ENCODE measurements around the gene NINL. TPM values are rescaled to one million over a fixed set of nuclear protein-coding genes. Genes with fewer than 3 reads are reported as not detected.
"Not testable (repeated sequence)": the region's sequence is repeated elsewhere in the genome, so short reads cannot be mapped to it uniquely, and the experiment has no call there.

NINL gene
- total RNA-seq, 1 donor, result 8.2 TPM

DNA sequence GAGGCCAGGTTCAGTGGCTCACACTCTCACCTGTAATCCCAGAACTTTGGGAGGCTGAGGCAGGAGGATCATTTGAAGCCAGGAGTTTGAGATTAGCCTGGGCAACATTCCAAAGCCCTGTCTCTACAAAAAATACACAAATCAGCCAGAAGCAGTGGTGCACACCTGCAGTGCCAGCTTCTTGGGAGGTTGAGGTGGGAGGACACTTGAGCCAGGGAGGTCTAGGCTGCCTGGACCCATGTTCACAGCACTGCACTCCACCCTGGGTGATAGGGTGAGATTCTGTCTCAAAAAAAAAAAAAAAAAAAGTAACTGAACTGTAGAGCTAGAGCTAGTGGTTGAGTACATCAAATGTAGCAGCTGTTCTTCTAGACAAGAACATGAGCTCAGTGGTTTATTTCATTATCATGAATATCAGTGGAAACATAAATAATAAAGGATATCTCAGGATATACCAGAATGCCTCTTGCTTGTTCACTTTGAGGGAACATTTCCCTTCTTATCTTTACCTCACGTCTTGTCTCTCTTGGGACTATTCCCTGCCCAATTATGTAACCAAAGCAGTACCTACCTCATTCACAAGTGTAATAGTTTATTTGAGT, 20.9 kb upstream of the NINL start:
- TF ChIP-seq, protein P1, sequence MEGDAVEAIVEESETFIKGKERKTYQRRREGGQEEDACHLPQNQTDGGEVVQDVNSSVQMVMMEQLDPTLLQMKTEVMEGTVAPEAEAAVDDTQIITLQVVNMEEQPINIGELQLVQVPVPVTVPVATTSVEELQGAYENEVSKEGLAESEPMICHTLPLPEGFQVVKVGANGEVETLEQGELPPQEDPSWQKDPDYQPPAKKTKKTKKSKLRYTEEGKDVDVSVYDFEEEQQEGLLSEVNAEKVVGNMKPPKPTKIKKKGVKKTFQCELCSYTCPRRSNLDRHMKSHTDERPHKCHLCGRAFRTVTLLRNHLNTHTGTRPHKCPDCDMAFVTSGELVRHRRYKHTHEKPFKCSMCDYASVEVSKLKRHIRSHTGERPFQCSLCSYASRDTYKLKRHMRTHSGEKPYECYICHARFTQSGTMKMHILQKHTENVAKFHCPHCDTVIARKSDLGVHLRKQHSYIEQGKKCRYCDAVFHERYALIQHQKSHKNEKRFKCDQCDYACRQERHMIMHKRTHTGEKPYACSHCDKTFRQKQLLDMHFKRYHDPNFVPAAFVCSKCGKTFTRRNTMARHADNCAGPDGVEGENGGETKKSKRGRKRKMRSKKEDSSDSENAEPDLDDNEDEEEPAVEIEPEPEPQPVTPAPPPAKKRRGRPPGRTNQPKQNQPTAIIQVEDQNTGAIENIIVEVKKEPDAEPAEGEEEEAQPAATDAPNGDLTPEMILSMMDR (IDR thresholded peaks at IDR 0.05; ENCODE audit: insufficient read depth, low read depth, low read length), result no peak
- DNase-seq (ENCODE audit: low read depth), result peak; percentile 58

GRCh38 chr20:25605148-25605547, 19.8 kb upstream of the NINL start:
- TF ChIP-seq, protein P1 (IDR thresholded peaks at IDR 0.05; ENCODE audit: insufficient read depth, low read depth, low read length), result no peak
- H3K4me3 ChIP-seq (ENCODE audit: low read depth, low read length), result no peak overlapping the region
- DNase-seq (ENCODE audit: low read depth), result peak; percentile 65

More for the DNA sequence above, 20.9 kb upstream of the NINL start:
- no peak overlapping the region for H3K4me3 ChIP-seq (ENCODE audit: low read depth, low read length)

GRCh38 chr20:25604611-25605010, 19.3 kb upstream of the NINL start:
- no peak overlapping the region for H3K4me3 ChIP-seq (ENCODE audit: low read depth, low read length)
- TF ChIP-seq, protein P1 (IDR thresholded peaks at IDR 0.05; ENCODE audit: insufficient read depth, low read depth, low read length), result no peak
- no peak for DNase-seq (ENCODE audit: low read depth)

DNA sequence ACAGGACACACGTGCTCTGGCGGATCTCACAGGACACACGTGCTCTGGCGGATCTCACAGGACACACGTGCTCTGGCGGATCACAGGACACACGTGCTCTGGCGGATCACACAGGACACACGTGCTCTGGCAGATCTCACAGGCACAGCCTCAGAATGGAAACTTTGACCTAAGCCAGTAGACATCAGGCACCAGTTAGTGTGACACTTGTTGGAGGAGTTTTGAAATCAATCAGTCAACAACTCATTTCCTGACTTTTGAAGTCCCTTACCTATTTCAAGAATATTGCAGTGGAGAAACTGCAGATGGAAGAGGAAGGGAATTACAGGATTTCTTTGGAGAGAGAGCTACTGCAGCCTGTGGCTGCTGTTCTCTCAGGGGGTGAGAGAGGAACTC, 17.6 kb upstream of the NINL start:
- DNase-seq (ENCODE audit: low read depth); H3K4me3 ChIP-seq (ENCODE audit: low read depth, low read length): not testable (repeated sequence)

DNA sequence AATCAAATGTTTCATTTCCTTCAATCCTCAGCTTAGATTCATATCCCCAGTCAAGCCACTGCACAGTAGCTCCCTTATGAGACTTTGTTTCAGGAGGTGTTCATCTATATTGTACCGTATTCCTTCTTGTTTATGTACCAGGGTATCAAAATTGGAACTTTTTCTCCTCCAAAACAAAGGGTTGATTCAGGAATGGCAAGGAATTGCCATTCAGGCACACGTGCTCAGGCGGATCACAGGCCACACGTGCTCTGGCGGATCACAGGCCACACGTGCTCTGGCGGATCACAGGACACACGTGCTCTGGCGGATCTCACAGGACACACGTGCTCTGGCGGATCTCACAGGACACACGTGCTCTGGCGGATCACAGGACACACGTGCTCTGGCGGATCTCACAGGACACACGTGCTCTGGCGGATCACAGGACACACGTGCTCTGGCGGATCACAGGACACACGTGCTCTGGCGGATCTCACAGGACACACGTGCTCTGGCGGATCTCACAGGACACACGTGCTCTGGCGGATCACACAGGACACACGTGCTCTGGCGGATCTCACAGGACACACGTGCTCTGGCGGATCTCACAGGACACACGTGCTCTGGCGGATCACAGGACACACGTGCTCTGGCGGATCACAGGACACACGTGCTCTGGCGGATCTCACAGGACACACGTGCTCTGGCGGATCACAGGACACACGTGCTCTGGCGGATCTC, 17.0 kb upstream of the NINL start:
- not testable (repeated sequence) for H3K4me3 ChIP-seq (ENCODE audit: low read depth, low read length); DNase-seq (ENCODE audit: low read depth)

DNA sequence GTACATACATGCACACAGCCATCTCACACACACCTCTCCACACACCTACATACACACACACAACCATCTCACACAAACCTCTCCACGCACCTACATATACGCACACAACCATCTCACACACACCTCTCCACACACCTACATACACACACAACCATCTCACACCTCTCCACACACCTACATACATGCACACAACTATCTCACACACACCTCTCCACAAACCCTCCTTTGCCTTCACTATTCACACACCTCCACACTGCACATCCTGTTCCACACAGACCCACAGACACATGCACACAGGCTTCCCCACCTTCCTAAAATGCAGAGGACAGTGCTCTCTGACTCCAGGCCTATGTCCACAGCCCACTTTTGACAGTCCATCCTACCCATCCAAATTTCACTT, 16.3 kb upstream of the NINL start:
- DNase-seq (ENCODE audit: low read depth), result no peak
- H3K4me3 ChIP-seq (ENCODE audit: low read depth, low read length), result no peak overlapping the region
- TF ChIP-seq, protein P1 (IDR thresholded peaks at IDR 0.05; ENCODE audit: insufficient read depth, low read depth, low read length), result no peak

GRCh38 chr20:25600632-25601031, 15.3 kb upstream of the NINL start:
- TF ChIP-seq, protein P1 (IDR thresholded peaks at IDR 0.05; ENCODE audit: insufficient read depth, low read depth, low read length), result no peak
- DNase-seq (ENCODE audit: low read depth), result peak; percentile 51
- H3K4me3 ChIP-seq (ENCODE audit: low read depth, low read length), result no peak overlapping the region

Data from fibroblast of villous mesenchyme (primary cell).